Measurements from ENCODE around the gene CD200R1.

CD200R1 gene

DNA sequence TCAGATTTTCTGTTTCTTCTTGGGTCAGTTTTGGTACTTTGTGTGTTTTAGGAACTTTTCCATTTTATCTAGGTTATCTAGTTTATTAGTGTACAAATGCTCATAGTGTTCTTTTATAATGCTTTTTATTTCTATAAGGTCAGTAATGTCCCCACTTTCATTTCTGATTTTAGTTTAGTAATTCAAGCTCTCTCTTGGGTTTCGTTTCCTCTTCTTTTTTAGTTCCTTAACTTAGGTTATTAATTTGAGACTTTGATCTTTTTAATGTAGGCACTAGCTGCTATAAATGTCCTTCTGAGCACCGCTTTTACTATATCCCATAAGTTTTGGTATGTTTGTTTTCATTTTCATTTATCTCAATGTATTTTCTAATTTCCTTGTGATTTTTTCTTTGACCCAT is 101.3 kb downstream of the CD200R1 start:
- Histone ChIP-seq H3K36me3 (ENCODE audit: control insufficient read depth, low read length) (no peaks in the 10 kb centered on the region), H3K9me3 (ENCODE audit: control insufficient read depth, insufficient read depth, low read length) (peaks cover 4% of the 10 kb centered on the region; the same call in 1 of the 2 replicates), H4K20me1 (ENCODE audit: control insufficient read depth, insufficient read depth, low read depth, low read length) (no peaks in the 10 kb centered on the region), H3K27ac (ENCODE audit: low read depth, low read length) (peak overlapping the region; percentile 27; the same call in 1 of the 2 replicates), H3K4me3 (ENCODE audit: low read length) (peak overlapping the region; percentile 35), H3K27me3 (ENCODE audit: control insufficient read depth, low read length) (no peaks in the 10 kb centered on the region), H3K9me2 (replicated peaks; ENCODE audit: control insufficient read depth, low read length) (no peaks in the 10 kb centered on the region), H3K4me2 (ENCODE audit: low read length) (peak overlapping the region; percentile 62), H3K4me1 (ENCODE audit: control insufficient read depth, low read length) (peaks cover 20% of the 10 kb centered on the region), H3K79me2 (ENCODE audit: control insufficient read depth, low read length) (no peaks in the 10 kb centered on the region), H3F3A (ENCODE audit: control insufficient read depth, insufficient read depth) (no peaks in the 10 kb centered on the region)
- TF ChIP-seq, protein P1, sequence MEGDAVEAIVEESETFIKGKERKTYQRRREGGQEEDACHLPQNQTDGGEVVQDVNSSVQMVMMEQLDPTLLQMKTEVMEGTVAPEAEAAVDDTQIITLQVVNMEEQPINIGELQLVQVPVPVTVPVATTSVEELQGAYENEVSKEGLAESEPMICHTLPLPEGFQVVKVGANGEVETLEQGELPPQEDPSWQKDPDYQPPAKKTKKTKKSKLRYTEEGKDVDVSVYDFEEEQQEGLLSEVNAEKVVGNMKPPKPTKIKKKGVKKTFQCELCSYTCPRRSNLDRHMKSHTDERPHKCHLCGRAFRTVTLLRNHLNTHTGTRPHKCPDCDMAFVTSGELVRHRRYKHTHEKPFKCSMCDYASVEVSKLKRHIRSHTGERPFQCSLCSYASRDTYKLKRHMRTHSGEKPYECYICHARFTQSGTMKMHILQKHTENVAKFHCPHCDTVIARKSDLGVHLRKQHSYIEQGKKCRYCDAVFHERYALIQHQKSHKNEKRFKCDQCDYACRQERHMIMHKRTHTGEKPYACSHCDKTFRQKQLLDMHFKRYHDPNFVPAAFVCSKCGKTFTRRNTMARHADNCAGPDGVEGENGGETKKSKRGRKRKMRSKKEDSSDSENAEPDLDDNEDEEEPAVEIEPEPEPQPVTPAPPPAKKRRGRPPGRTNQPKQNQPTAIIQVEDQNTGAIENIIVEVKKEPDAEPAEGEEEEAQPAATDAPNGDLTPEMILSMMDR (IDR thresholded peaks at IDR 0.05; ENCODE audit: low read depth, low read length, poor library complexity, severe bottlenecking): no peak
- TF ChIP-seq EZH2phosphoT487 (IDR thresholded peaks at IDR 0.05; ENCODE audit: borderline replicate concordance, low read length): no peak

DNA sequence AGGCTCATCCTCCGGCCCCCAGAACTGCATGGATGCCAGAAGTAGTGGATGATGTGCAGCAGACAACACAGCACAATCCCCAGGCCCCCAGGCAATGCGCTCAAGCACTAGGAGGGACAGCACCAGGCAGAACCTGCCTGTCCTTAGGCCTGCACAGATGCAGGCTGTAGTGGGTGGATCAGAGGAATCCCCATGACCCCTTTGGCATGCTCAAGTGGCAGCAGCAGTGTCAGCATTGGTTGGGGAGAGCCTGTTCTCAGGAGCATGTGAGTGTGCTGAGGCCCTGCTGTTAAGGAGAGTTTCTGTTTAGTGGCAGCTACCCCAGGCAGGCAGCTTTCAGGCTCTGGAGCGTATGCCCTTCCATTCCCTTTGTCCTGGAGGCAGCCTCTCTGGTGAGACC is 103.2 kb downstream of the CD200R1 start:
- Histone ChIP-seq H3K27me3 (ENCODE audit: control insufficient read depth, low read length) (no peaks in the 10 kb centered on the region), H4K20me1 (ENCODE audit: control insufficient read depth, insufficient read depth, low read depth, low read length) (no peaks in the 10 kb centered on the region), H3K9me3 (ENCODE audit: control insufficient read depth, insufficient read depth, low read length) (peaks cover 4% of the 10 kb centered on the region; the same call in 1 of the 2 replicates), H3K4me3 (ENCODE audit: low read length) (no peak overlapping the region), H3K4me1 (ENCODE audit: control insufficient read depth, low read length) (peaks cover 20% of the 10 kb centered on the region), H3F3A (ENCODE audit: control insufficient read depth, insufficient read depth) (no peaks in the 10 kb centered on the region), H3K36me3 (ENCODE audit: control insufficient read depth, low read length) (no peaks in the 10 kb centered on the region), H3K9me2 (replicated peaks; ENCODE audit: control insufficient read depth, low read length) (no peaks in the 10 kb centered on the region), H3K79me2 (ENCODE audit: control insufficient read depth, low read length) (no peaks in the 10 kb centered on the region), H3K4me2 (ENCODE audit: low read length) (no peak overlapping the region), H3K27ac (ENCODE audit: low read depth, low read length) (no peak overlapping the region)
- no peak for TF ChIP-seq EZH2phosphoT487 (IDR thresholded peaks at IDR 0.05; ENCODE audit: borderline replicate concordance, low read length)
- TF ChIP-seq, protein P1 (IDR thresholded peaks at IDR 0.05; ENCODE audit: low read depth, low read length, poor library complexity, severe bottlenecking): no peak

Measured in DOHH2 (cell line).